NCI-H146 (cell line): Measurements from ENCODE around the gene POR.

Source experiments
- DNase-seq: peaks from one replicate; lab custom pipeline; 2025; lab: John Stamatoyannopoulos, UW

Gene POR

GRCh38 chr7:75979759-75980429 is 64.9 kb downstream of the POR start:
- DNase-seq, result no peak

- no peak for DNase-seq
Measured at GRCh38 chr7:75980430-75981202, 65.7 kb downstream of the POR start.

- no peak for DNase-seq
Measured at GRCh38 chr7:75981203-75981452, 66.2 kb downstream of the POR start.

GRCh38 chr7:75981453-75982305 is 66.7 kb downstream of the POR start:
- no peak for DNase-seq

- no peak for DNase-seq
Measured at GRCh38 chr7:75982306-75983064, 67.5 kb downstream of the POR start.

- no peak for DNase-seq
Measured at GRCh38 chr7:75983471-75984129, 68.6 kb downstream of the POR start.

GRCh38 chr7:75984130-75985008 is 69.4 kb downstream of the POR start:
- DNase-seq, result no peak

- no peak for DNase-seq
Measured at GRCh38 chr7:75985009-75985517, 70.1 kb downstream of the POR start.

GRCh38 chr7:75985518-75986146 is 70.7 kb downstream of the POR start:
- no peak for DNase-seq

- no peak for DNase-seq
Measured at GRCh38 chr7:75986147-75986781, 71.3 kb downstream of the POR start.

GRCh38 chr7:75987026-75987804 is 72.3 kb downstream of the POR start:
- DNase-seq, result no peak

- no peak for DNase-seq
Measured at GRCh38 chr7:75987805-75988567, 73.0 kb downstream of the POR start.

- no peak for DNase-seq
Measured at GRCh38 chr7:75988568-75989499, 73.9 kb downstream of the POR start.

GRCh38 chr7:75989500-75990388 is 74.8 kb downstream of the POR start:
- DNase-seq, result no peak

GRCh38 chr7:75991531-75992082 is 76.7 kb downstream of the POR start:
- no peak for DNase-seq
